GM21619 (cell line): ENCODE results near the gene ACOT13.
"Not testable (repeated sequence)": the region's sequence is repeated elsewhere in the genome, so short reads cannot be mapped to it uniquely, and the experiment has no call there.

Experiments
- ATAC-seq: cut with Tn5 transposase; IDR thresholded peaks from one replicate; pipeline ENCODE4 v1.9.1; 2021; ENCODE audit not compliant: unreplicated experiment

ACOT13 gene

DNA sequence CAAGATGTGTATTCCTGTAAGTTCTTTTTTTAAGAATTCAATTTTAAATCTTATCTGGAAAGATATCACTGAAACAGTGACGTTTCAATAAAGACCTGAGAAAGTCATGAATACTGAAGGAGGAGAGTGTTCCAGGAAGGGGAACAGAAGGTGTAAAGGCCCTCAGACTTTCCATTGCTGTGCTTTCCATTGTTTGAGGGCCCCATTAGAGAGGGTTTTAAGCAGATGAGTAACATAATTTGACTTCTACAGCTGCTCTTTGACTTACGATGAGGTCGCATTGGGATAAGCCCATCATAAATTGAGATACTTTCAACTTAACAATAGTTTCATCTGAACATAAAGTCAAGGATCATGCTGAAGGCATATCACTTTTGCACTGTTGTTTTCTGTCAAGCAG is 24.7 kb downstream of the ACOT13 start:
- ATAC-seq: no peak

DNA sequence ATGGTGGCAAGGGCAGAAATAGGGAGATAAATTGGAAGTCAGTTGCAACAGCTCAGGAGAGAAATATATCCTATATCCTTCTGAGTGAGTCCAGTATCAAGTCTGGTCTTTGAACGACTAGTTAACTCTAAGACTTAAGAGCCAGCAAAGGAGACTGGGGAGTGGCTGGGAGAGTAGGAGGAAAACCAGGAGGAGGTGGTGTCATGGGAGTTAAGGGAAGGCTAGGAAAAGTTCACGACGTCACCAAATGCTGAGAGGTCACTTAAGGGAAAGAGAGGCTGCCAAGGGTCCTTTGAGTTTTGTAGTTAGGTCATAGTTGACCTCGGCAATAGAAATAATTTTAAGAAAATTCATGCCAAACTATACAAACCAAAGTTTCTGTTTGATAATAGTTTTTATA is 25.1 kb downstream of the ACOT13 start:
- no peak for ATAC-seq

DNA sequence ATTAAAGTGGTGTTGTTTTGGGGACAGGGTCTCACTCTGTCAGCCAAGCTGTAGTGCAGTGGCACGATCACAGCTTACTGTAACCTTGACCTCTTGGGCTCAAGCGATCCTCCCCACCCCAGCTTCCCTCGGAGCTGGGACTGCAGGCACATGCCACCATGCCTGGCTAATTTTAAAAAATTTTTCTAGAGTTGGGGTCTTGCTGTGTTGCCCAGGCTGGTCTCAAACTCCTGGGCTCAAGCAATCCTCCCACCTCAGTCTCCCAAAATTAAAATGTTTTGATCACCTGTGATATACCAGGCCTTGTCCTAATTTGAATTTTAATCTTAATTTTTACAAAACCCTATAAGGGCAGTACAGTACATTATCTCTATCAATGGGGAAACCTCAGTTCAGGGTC is 25.5 kb downstream of the ACOT13 start:
- no peak for ATAC-seq

GRCh38 chr6:24692848-24693592 is 26.1 kb downstream of the ACOT13 start:
- ATAC-seq: no peak

GRCh38 chr6:24694198-24694597 is 27.3 kb downstream of the ACOT13 start:
- ATAC-seq: no peak

DNA sequence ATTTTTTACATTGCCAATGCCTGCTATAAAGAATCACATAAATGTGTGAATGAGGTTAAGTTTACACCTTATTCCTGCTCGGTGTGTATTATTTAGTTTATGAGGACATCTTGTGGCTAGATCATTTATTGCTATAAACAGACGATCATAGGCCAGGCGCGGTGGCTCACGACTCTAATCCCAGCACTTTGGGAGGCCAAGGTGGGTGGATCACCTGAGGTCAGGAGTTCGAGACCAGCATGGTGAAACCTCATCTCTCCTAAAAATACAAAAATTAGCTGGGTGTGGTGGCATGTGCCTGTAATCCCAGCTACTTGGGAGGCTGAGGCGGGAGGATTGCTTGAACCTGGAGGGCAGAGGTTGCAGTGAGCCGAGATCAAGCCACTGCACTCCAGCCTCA is 28.8 kb downstream of the ACOT13 start:
- peak; percentile 54 for ATAC-seq

GRCh38 chr6:24696097-24696496 is 29.2 kb downstream of the ACOT13 start:
- ATAC-seq: no peak

GRCh38 chr6:24699521-24700359 is 32.9 kb downstream of the ACOT13 start:
- ATAC-seq: no peak

- ATAC-seq: no peak
These were observed 35.9 kb downstream of the ACOT13 start for GRCh38 chr6:24702720-24703282.

DNA sequence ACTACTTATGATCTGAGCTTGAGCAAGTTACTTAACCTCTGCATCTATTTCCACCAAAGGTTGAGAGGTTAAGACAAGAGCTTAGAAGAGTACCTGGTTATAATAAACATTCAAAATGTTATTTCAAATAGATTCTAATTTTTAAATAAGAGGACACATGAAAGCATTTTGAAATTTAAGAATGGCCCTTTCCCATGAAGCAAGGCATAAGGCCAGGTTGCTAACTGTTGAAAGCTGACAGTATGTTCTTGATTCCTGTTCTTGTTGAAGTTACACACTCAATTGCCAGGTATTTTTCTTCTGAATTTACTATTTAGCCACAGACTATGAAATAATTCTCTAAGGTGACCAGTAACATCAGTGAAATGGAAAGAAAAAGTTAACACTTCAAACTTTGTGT is 37.6 kb downstream of the ACOT13 start:
- no peak for ATAC-seq

GRCh38 chr6:24708612-24709011 is 41.7 kb downstream of the ACOT13 start:
- no peak for ATAC-seq

DNA sequence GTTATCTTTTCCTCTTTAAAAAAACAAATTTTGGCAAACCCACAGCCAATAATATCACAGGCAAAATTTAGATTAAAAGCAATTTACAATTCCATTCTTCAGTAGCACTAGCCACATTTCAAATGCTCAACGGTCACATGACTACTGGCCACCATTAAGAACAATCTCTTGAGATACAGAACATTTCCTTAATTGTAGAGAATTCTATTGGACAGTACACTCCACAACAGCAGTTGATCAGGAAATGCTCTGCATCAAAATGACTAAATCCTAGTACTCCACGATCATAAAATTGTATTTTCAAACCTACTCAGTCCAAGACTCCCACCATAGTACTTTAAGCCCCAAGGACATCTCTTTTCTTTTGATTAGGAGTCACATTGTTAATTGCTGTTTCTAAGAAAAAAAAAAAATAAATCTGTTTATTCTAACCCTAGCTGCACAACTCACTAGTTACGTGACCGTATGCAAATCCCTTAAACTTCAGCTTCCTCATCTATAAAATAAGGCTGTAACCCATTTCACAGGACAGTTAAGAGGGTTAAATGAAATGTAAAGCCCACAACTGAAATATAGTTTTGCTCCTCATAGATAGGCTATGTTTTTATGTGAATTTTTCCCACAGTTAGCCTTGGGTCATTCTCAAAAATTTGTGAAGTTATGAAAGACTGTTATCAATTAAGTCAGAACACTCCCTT is 42.3 kb downstream of the ACOT13 start:
- no peak for ATAC-seq

DNA sequence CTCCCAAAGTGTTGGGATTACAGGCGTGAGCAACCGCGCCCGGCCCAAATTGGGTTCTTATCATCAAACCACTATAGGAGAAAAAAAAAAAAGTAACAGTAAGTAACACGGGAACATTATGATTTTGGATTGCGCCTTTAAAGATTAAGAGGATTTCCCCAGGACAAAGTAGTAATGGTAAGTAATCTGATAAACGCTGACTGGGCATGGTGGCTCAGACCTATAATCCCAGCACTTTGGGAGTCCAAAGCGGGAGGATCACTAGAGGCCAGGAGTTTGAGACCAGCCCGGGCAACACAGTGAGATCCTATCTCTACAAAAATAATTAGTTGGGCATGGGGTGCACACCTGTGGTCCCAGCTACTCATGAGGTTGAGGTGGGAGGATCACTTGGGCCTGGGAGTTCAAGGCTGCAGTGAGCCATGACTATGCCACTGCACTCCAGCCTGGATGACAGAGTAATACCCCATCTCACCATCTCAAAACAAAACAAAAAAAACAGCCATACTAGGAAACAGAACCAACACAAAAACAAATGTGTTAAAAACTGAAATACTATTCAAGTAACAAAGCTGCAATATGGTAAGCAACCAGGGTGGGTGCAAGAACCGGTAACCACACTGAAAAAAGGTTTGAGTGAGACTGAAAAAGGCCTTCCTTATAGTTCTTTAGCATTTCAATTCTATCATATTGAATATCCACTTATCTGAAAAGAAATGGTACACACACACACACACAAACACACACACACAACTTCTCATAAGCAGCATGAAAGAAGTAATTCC is 43.8 kb downstream of the ACOT13 start:
- ATAC-seq: no peak

DNA sequence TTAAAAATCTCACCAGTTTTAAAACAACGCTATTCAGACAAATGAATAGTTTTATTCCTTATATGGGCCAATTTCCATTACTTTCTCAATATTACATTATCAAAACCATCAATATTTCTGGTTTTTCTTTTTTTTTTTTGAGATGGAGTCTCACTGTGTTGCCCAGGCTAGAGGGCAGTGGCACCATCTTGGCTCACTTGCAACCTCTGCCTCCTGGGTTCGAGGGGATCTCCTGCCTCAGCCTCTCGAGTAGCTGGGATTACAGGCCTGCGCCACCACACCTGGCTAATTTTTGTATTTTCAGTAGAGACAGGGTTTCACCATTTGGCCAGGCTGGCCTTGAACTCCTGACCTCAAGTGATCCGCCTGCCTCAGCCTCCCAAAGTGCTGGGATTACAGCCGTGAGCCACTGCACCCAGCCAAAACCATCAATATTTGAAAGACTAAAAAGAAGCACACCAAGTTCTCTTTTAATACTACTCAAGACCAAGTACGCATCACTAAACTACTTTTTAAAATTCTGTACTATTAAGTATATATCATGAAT is 49.8 kb downstream of the ACOT13 start:
- ATAC-seq: not testable (repeated sequence)

DNA sequence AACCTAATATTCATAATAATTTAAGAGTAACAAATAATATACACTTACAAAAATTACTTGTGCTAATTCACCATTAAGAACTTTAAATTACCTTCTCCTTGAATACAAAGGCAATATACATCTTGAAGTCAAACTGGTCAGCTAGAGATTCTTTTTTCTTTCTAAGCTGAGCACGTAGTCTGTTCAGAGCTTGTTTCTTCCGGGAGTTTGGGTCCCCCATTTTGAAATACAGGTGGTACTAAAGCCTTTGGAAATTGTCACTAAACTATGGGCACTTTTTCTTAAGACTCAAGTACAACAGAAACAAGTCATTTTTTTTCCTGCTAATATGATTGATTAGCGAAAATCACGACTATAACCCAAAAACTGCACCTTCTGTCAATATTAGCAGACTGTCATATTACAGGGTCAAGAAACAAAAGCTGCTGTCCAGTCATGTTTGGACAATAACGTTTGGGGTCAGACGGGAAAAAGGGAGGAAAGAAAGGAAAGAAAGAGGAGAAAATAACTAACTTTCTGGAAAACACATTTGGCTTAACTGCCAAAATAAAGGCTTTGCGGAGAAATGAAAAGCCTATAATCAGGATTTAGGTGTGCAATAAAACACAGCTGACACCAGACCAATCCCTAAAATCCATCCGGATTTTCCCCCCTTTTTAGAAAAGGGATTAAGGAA is 51.7 kb downstream of the ACOT13 start:
- no peak for ATAC-seq

GRCh38 chr6:24719125-24719971 is 52.5 kb downstream of the ACOT13 start, which contains the start of gene C6orf62:
C6orf62 (minus strand) TSS chr6:24719154; CDS start chr6:24718668, 486 bp downstream.
- no peak for ATAC-seq

DNA sequence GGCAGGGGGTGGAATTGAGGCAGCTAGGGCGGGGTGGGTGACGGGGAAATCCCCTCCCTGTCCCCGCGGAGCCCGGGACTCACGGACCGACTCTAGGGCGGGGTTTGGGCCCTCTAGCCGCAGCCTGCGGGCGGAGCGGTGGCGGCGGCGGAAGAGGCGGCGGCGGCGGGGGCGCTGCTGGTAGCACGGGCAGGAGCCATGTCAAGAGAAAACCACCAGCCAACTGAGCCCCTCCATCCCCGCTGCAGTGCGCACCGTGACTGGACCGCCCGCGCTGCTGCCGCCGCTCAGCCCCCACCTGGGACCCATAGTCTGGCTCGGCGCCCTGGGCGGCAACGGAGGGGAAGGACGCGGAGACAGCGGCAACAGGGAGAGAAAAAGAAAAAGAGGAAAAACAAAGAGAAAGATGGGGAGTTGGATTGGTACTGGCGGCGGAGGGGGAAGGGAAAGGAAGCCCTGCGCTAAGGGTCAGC is 53.3 kb downstream of the ACOT13 start:
- ATAC-seq: no peak

GRCh38 chr6:24720604-24721460 is 54.0 kb downstream of the ACOT13 start:
- ATAC-seq: peak; percentile 85
